GM21390 (cell line): ENCODE data around the gene CPNE8.

Source experiments
- ATAC-seq: cut with Tn5 transposase; IDR thresholded peaks from one replicate; pipeline ENCODE4 v1.9.1; 2021; ENCODE audit not compliant: unreplicated experiment

Gene CPNE8

DNA sequence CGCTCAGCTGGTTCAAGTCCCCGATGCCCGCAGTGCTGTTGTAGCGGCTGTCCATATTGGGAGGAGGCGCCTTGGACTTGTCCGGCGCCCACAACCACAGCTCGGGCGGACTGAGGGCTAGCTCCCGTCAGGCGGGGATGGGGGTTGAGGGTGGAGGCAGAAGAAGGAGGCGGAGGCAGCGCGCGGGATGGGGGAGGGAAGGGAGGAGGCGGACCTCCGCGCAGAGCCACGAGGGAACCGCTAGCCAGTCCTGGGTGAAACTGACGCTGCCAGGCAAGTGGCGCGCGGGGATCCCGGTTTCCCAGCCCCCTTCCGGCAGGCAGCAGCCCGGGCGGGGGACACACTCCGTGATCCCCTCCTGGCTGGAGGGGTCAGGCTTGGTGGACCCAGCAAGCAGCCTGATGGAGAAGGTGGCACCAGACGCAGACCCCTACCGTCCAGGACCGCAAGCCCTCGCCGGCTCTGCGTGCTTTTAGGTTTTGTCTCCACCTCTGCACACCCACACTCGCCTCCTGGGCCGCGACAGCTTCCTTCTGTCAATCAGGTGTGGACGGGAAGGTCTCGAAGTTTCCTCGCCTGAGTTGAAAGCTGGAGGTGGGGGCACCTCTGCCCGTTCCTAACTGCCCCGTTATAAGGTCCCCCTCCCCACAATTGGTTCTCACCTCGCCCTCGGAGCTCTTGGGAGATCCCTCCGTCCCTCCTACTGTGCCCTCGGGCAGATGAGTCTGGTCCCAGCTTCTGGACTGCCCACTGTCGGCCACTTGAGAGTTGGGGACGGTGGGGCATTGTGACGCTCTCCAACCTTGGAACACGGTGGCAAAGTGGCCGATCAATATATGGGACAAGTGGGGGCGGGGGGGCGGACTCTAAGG, at the start of gene CPNE8:
CPNE8 (minus strand) TSS at position 112 of the 872 bp plus-strand sequence; CDS start at position 55, 57 bp downstream.
- ATAC-seq, result peak; percentile 58

DNA sequence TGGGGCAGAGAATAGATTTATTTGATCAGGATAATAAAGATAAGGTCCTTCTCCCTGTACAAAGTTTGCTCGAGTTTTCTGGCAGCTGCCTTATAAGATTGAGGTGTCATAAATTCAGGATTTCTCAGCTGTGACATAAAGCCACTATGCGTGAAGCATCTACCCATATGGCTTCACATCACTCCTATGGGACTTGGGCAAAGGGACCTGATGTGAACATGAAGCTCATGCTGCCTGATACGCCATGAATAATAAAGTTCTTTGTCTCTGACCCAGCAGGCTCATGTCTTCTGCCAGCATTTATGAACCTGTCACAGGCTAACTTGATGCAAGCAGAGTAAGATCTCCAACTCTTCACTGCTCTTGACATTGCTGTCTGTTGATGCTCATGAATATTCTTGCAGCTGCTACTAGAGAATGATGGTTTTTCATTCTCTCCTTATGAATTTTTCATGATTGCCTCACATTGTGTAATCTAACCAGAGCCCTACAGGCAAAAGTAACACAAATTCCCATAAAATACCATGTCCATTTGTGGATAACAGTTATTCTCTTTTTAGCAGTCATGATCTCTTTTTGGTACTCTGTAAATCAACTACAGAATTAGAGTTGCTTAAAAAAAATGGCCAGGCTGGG, 49.0 kb upstream of the CPNE8 start:
- ATAC-seq, result no peak

DNA sequence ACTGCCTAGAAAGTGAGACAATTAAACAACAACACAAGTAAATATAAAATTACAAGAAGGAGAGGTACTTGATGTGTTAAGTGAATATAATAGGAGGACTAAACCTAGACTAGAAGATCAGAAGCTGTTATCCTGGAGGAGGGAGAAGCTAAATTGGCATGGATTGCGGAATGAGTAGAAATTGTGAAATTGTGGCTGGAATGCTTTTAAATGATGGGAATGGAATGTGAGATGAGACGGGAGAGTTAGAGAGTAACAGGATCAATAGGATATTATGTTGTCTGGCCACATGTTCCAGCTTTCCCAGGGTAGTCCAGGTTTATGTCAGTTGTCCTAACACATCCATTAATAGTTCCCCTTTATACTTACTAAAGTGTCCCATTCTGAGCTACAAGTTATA, 44.0 kb upstream of the CPNE8 start:
- no peak for ATAC-seq

DNA sequence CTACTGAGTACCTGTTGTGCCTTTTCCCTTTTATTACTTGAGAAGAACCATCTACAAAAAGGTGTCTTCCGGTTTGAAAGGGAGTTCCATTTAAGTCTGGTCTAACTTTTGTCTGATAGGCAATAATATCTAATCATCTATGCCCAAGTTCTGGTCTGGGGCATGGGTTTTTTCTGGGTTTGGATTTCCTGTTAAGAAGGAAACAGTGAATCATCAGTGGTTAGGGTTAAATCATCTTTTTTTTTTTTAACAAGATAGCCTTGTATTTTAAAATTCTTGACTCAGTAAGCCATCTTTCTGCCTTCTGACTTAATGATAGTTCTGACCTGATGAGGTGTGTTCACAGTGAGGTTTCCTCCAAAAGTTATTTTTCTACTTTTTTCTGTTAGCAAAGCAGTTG, 29.3 kb upstream of the CPNE8 start:
- no peak for ATAC-seq

DNA sequence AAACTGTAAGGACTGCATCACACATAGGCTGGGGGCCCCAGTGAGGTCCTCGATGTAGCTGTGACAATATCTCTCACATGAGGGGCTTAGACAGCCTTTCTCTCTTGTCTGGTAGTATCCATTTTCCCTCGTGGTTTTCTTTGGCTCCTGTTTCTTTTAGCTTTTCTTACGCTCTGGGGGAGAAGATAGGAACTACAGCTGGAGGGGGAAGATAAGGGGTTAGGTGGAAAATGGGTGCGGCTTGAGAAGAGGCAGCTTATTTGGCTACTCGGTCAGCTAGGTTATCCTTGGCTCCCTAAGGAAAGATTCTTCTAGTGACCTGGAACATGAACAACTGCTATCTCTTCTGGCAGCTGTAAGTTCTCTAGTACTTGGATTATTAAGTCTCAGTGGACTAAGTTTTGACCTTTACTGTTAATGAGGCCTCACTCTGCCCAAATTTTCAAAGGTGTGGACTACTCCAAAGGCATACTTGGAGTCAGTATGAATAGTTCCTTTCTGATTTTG, 28.7 kb upstream of the CPNE8 start:
- no peak for ATAC-seq

DNA sequence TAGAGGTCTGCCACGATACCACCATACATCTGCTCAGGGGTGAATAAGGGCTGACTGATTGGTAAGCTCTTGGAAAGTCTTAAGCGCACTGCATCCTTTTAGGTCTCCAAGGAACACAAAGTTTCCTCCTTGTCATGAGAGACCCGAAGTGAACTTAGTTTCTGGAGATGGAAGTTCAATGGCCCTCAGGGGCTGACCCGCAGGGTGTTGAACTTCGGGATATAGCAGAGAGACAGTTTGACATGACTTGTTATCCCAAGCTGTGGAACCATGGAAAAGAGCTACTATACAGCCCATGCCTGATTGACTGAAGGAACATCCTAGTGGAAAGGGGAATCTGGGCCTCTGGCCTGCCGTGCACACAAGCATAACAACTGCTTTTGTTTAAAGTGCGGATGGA, 26.9 kb upstream of the CPNE8 start:
- ATAC-seq, result no peak

DNA sequence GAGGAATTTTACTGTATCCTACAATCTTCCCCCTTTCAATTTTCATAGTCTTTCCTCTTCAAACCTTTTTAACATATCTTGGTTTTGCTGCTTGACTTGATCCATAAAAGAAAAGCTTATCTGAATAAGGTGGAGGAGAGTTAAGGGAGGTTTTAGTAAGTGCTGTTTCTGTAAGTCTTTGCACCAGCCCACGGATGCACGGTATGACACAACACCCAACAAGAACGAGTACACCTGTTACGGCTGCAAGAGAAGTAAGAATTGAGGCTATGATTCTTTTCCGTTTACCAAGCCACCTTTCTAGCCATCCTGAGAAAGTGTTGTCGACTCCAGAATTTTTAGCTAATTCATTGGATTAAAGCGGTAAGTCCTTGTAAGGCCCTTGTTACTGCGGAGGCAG, 26.1 kb upstream of the CPNE8 start:
- ATAC-seq, result no peak

DNA sequence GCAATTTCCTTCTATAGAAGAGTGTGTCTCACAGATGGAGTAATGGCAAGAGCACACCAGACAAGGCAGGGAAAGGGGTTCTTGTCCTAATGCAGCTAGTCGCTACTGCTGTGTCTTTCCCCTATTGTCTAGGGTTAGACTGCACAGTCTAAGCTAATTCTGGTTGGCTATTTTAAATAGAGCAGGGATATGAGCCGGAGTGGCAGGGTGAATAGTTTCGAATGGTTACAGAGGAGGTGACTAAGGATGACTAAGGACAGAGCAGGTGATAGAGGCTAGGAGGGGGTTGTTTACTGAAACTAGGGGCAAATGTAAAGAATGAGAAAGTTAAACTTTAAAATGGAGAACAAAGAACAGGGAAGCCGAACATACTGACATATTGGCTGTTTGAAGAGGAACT, 25.6 kb upstream of the CPNE8 start:
- ATAC-seq, result no peak

DNA sequence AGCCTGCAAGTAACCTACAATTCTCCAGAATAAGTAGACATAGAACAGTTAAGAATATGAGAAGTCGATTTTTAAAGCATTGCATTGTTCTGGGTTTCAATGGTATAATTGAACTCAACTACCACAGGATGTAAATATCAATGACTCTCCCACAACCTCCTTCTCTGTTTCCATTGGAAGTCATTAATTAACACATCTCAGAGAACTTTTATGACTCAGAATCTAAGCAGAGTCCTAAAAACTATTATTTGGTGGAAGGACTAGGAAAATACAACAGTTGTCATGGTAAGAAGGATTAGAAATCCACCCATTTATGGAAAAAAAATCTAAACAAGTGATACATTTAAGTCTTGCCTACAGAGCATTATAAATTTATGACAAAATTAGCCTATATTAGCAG, 21.1 kb upstream of the CPNE8 start:
- ATAC-seq, result no peak

DNA sequence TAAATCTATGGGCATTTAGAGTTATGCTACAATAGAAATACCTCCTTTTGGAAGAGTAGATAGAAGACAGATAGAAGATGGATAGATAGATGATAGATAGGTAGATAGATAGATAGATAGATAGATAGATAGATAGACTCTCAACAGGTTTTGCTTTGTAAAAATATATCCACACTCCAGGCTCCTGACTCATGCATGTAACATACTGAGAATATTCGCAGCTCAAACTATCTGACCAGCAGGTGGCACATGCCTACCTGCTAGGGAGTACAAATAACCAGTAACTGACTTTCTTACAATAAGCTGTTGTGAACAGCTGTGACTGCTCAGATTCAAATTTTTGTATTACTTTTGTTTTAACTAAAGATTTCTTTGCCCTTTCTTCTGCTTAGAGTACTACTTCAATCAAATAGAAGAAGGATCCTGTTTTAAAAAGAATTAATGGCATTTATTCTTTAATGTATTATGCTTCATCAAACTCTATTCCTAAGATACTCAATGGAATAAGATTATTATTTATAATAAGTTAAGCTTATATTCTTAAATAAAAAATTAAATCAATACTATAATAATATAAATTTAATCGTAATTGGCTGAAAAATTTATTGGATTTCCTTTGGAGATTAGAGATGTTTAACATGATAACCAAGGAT, 15.8 kb upstream of the CPNE8 start:
- ATAC-seq, result peak; percentile 97

DNA sequence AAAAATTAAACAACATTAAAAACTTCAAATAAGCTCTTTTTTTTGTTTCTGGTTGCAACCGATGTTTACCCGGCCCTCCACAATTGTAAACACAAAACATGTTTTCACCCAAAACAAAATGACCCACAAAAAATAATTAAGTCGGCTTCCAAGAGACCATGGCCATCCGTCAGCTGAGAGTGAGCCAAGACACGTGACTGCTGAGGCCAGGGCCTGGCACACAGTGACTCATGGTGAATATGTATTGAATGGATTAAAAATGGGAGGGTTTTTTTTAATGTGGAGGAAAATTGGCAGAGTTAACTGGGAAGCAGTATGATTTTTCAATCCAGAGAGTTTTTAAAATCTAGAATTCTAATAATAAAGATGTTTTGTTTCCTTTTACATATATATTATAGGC, 13.8 kb upstream of the CPNE8 start:
- no peak for ATAC-seq

DNA sequence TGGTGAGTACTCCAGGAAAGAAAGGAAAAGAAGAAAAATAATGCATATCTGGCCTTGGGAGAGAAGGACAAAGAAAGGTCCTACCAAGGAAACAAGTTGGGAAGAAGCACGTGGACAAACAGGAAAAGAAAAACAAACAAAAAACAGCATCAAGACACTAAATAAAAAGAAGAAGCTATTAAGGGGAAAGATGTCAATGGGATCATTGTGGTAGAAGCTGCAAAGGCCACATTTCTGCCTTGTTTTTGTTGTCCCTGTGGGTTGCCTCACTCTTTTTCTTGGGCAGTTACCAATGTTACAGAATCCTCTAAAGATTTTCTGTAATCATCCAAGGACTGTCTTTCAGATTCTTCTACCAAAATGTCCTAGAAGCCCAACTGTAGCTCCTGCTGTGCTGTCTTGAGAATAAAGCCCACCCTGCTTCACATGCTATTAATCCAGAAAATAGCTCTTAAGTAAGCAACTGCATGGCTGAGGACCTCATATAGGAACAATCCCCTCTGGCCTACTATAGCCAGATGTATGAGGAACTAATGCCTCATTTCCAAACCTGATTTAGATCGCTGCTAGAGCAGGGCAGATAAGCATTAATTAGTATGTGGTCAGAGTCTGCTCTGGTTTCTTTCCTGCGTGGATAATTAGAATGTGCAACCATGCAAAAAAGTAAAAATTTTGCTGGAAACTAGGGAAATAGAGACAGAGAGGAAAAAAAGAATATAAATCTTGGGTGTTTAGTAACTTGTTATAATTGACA, 10.2 kb upstream of the CPNE8 start:
- no peak for ATAC-seq

DNA sequence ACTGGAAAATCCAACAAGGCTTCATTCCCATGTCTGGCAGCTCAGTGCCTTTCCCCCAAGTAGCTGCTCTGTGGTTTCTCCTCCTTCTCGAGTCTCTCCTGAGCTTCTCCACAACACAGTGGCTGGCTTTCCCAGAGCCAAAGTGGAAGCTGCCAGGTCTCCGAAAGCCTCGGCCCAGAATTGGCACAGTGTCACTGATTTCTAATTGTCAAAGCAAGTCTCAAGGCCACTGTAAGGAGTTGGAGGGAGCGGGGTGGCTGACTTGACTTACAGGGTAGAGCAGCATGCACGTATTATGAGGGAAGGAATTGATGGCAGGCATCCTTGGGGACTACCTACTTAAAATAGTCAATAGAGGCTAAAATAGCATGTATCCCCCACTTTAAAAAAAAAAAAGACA, 6.7 kb upstream of the CPNE8 start:
- ATAC-seq, result no peak

DNA sequence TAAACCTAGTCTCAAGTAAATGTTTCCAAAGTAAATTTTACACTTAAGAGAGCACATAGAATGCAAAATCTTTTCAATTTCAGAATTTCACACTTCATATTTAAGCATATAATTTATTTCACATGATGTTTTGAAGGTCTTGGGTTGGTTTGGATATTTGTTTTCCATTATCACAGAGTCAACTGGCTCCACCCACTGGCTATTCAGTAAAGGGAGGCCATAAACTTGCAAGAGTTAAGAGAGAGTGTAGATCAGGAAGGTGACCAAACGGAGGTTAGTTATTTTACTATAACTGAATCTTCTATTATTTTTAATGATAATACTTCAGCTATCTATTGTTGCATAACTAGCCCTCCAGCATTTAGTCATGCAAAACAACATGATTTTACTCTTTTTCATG, 6.2 kb upstream of the CPNE8 start:
- no peak for ATAC-seq

DNA sequence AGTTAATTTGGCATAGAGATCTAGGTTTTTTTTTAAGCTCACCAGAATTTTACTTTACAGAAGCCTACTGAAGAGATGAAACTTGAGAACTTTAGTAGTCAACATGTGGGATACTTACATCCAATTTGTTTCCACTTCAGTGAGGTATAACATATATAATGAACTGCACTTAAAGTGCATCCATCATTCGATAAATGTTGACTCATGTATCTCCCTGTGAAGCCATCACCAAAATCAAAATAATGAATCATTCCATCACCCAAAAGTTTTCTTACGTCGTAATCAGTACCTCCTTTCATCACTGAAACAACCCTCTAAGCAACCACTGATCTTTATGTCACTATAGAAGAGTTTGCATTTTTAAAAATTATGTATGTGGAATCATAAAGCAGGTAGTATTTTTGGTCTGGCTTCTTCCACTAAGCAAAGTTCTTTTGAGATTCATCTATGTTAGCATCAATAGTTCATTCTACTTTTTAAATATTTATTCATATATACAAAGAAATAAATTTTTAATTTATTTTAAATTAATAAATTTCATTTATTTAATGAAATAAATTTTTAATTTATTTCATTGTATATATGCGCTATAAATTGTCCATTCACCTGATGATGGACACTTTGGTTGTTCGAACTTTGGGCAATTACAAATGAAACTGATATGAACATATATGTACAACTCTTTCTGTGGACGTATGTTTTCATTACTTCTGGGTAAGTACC, 2.0 kb upstream of the CPNE8 start:
- no peak for ATAC-seq

DNA sequence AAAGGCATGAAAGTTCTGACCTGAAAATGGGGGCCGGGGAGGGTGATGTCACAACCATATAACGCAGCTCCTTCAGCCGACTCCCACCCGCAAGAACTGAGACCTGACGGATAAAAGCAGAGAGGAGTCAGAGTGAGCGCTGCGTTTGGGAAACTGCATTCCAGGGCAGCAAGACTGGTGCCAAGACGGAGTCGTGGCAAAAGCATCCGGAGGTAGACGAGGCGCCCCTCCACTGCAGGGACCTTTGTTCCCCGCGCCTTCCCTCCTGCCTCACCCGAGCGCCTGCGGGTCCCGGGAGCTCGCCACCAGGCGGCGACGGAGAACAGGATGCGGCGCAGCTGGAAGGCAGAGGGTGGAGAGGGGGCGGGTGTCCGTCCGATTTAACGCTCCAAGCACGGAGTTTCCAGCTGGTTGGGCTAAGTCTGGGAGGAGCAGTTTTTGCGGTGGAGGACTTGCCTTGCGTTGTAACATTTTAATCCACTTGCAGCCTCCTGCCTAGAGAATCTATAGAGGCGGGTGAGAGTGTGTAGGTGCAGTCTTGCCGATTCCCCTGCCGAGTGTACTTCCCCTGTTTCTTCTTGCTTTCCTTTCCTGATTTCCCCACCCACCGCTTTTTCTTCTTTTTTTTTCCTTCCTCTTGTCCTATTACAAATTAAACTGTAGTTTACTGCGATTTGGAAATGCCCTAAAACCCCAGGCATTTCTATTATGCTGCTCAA, 1.2 kb upstream of the CPNE8 start:
- peak; percentile 55 for ATAC-seq

DNA sequence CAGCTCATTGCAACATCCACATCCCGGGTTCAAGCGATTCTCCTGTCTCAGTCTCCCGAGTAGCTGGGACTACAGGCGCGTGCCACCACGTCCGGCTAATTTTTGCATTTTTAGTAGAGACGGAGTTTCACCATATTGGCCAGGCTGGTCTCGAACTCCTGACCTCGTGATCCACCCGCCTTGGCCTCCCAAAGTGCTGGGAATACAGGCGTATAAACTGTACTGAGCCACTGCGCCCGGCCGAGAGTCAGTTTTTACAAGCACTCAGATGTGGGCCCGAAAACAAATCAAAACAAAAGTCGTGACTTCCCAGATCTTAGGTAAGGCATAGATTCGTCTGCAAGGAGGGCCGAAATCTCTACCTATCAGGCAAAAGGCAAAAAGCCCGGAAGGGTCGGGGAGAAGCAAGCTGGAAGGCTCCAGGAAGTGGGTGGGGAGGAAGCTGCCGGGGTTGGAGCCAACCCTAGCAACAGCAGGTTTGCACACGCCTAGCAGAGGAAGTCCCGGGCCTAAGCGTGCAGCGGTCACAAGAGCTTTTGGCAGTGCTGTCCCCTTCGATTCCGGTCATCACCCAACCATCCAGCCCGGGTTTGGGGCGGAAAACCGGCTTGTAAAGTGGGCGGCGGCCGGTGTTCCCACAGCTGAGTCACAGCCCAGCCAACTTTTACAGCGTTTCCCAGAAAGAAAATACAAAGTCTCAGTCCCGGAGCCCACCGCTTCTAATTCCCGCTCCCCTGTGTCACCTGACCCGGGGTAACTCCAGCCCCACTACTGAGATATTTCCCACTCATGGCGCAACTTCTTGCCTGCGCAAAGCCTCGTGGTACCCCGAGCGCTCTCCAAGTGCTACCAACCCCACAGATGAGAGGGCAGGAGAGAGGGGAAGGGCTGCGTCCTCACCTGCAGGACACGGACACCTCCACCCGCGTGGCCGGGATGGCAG, 583 bp downstream of the CPNE8 start:
- peak; percentile 63 for ATAC-seq

DNA sequence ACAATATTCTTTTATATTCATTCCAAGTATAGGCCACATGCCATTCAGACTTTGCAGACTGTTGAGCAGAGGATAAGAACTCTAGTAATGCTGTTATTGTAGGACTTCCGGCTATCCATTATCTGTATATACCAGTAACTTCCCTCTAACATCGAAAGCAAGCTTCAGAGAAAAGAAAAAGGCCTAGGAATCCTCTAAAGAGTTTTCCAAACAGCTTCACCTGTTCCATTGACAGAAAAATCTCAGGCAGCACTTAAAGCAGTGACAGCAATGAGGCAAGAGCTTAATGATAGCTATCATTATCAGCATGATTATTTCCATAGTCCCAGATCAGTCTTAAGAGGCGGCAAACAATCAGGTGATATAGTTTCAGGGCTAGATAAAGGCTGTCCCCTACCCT, 1.8 kb downstream of the CPNE8 start:
- no peak for ATAC-seq
